Ureter (tissue), 1 donor: Measurements from ENCODE around the gene CUL2. TPM values are rescaled to one million over a fixed set of nuclear protein-coding genes. Genes with fewer than 3 reads are reported as not detected.
A peak's percentile ranks its signal among the peaks of the same experiment; 100 is the strongest.
"Not testable (repeated sequence)": the region's sequence is repeated elsewhere in the genome, so short reads cannot be mapped to it uniquely, and the experiment has no call there.

Experiments used
- DNase-seq: peaks from one replicate; pipeline ENCODE4 v3.0.0-alpha.2; 2020; ENCODE audit warnings: low spot score
- total RNA-seq: library from RNA; stranded (reverse); gene quantifications from one replicate; pipeline ENCODE4 v1.2.4, GENCODE V29; 2023
- donor health status: DM: yes; HTN: yes; CAD: no.

Gene CUL2
- total RNA-seq, 1 donor from 2014 or later: 35.8 TPM

DNA sequence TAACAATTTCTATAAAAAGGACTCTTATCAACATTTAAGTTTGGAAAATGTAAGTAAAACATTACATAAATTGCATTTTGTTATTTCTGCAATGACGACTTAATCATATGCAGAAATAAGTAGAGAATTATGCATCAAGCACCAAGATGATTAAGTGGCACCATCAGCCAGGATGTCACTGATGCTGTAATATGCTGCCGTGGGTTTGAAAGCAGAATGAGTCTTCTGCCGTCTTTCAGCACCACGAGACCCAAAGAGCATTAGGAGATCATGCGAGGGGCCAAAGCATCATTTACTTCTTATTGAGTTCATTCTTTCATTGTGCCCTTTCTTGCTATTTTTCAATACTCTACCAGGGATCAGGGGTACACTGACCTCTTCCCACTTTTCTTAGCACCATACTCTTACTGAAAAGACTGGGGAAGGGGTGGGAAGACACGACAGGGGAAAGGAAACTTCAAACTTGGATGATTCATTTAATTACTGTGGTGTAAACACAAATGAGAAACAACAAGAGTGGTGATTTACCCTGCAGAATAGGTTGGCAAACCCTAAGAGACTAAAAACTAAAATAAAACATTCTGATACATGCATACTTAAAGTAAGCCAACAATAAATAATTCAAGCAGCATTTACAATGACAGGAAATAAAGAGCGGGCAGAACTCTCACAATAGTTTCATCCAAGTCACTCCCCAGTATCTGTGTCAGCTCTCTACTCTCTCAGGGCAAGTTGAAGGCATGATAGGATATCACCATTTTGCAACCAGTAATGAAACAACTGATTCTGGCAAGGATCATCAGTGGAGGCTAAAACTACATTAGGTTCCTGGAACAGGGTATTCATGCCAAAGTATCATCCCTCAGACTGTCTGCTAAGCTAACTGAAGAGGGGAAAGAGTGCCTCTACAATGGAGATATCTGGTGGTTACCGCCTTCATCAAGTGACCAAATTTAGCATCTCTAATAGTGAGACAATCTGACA, 70.8 kb downstream of the CUL2 start:
- no peak for DNase-seq

DNA sequence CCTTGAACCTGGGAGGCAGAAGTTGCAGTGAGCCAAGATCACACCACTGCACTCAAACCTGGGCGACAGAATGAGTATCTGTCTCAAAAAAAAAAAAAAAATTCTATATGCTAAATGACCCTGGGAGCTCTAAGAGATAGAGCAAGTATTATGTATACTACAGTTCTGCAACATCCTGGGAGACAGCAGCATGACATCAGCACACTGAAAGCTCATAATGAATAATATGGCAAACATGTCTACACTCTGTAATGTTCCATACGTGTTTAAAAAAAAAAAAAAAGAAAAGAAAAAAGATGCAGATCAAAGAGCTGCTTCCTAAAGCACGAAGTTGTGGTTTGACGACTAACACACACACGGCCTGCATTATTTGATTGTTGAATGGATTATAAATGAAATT, 72.5 kb downstream of the CUL2 start:
- DNase-seq: no peak

DNA sequence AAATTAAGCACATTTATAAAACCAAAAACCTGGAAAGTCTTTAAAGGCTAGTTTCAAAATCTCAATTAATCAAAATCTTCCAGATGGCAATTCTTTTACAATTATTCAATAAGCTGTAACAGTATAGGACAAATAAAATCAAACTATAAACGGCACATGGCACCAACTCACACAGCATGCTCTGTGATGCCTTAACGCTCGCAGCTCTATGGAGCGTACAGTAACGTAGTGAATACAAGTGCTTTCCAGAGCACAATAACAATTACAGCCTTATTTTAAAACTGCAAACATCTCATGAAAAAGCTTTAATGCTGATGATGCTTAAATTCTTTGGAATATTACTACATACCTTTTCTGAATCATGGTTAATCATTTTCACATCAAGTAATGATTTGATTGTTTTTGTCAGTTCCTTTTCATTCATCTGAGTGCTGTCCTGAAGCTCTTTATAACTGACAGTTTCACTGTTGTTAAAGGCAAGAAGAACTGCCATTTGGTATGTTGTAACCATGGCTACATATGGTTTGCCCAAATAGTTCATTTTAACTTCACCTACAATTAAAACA, 74.2 kb downstream of the CUL2 start:
- no peak for DNase-seq

DNA sequence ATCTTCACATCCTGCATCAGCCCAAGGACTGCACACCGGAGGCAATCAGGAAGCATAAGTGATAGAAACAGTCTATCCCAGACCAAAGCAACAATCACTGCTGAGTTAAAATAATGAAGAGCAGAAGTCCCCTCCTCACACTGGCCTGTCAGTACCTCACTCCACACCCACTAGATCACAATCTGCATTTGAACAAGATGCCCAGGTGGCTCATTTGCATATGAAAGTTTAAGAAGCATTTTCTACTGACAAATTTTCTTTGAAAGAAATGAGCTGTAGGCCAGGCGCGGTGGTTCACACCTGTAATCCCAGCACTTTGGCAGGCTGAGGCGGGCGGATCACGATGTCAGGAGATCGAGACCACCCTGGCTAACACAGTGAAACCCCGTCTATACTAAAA, 77.4 kb downstream of the CUL2 start:
- no peak for DNase-seq

DNA sequence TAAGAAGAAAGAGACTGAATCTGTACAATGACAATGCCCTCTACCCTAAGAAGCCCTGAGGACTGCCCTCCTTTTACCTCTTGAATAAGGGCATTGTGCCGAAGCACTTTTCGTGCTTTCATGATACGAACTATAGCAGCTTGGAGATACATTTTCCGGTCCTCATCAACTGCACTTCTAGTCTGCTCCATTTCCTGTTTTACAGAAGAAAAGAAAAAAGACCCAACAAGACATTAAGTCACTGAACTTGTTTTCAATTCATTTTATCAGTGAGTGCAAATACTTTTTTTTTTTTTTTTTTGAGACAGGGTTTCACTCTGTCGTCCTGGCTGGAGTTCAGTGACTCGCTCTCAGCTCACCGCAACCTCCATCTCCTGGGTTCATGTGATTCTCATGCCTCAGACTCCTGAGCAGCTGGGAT, 78.4 kb downstream of the CUL2 start:
- no peak for DNase-seq

DNA sequence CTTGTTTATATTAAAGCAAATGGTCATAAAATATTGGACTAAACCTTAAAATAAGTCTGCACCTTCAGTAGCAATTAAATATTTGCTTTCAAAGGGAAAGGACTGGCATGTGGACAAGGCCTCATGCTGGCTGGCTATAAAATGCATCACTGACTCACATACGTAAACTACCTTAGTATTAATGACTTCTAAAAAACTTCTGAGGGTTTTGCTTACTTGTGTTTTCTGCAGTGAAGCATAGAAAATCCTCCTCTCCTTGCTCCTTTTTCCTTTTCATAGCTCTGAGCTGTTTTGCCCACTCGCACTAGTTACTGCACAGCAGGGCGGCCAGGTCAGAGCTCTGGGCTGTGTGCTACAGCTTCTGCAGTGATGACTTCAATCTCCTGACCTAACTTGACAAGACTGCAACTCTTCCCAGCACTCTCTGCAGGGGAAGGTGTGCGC, 82.3 kb downstream of the CUL2 start:
- DNase-seq: no peak

DNA sequence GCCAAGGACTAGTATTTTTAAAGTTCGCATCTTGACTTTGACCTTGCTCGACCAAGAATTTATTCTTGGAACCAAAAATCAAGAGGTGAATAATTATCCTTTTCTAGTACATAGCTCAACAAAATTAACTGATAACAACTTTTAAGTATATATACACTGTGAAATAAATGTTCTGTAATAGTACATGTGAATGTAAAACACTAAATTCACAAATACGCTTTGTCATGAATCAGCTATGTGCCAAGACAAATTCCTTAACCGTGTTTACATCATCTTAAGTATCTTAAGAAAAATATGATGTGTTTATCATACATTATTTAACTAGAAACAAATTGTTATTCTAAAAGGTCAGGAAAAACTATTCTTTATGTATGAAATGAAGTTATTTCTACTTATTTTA, 83.3 kb downstream of the CUL2 start:
- no peak for DNase-seq

DNA sequence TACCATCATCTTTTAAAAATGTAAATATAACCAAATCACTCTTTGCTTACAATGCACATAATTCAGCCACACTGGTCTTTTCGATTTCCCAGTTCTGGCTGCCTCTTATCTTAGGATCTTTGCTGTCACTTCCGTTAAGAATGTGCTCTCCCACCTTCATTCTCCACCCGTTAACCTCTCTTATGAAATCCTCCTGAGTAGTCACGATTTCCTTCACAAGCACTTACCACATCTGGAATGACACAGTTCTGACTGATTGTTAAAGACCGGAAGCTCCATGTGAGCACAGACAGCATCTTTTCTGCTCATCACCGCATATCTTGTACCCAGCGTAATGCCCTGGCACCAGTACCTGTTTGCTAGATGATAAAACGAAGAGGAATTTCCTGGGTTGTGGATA, 84.3 kb downstream of the CUL2 start:
- DNase-seq: no peak

DNA sequence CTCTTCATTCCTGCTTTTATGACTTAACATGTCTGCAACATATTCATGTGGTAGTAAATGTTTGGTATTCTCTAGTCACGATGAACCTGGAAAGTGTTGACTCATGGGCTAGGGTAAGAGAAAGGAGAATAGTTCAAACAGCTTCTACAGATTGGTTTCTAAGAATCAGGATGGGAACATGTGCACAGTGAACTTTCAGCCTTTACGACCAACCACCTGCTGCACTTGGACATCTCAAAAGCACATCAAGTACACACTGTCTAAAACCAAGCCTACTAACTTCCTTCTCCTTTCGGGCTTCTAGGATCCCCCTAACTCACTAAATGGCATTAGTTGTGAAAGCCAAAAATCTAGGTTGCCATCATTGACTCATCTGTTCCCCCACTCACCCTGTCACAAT, 85.5 kb downstream of the CUL2 start:
- DNase-seq: no peak

DNA sequence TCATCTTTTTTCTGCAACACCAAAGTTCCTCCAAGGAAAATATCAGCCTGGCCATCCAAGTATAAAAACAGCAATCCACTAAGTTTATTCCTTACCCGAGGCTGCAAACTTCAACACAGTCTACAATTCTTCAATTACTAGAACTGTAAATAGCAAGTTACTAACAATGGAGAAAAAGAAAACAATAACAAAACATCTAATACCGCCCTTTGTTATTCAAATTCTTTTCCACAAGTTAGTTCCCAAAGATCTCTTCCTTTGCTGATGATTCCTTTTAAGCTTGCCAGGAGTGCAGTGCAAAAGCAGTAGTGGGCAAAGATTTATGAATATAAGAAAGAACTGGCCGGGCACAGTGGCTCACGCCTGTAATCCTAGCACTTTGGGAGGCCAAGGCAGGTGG, 86.2 kb downstream of the CUL2 start:
- DNase-seq: no peak

DNA sequence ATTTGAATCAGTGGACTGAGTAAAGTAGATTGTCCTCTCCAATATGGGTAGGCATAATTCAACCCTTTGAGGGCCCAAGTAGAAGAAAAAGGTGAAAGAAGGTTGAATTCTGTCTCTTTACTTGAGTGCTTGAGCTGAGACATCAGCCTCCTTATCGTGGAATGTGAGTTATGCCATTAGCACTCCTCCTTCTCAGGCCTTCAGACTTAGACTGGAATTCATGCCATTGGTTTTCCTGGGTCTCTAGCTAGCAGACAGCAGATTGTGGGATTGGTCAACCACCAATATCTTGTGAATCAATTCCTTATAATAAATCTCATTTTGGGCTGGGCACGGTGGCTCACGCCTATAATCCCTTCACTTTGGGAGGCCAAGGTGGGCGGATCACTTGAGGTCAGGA, 89.2 kb downstream of the CUL2 start:
- no peak for DNase-seq

DNA sequence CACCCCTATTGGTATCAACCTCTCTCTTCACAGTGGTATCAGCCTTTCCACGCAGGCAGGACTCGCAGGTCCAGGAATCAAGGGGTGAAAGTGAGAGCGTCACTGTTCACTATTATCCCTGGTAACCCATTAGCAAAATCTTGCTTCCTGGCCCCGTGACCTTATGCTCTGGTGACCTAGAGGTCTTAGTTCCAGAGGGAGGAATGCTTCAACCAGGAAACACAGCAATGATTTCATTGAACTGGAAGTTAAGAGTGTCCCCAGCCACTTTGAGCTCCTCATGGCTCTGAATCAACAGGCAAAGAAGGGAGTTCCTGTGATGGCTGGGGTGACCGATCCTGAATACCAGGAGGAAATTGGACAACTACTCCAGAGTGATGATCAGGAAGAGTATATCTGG, 90.6 kb downstream of the CUL2 start:
- DNase-seq: no peak

DNA sequence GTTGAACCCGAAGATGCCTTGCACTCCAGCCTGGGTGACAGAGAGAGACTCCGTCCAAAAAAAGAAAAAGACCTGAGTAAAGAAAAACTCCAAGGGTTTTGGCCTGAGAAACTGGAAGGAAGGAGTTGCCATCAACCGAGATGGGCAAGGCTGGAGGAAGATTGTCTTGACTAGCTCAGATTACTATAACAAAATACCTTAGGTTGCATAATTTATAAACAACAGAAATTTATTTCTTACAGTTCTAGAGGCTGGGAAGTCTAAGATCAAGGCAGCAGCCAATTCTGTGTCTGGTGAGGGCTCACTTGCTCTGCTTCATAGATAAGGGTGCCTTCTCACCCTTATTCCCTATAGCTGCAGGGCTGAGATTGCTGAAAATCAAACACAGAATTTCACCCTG, 91.2 kb downstream of the CUL2 start:
- no peak for DNase-seq

DNA sequence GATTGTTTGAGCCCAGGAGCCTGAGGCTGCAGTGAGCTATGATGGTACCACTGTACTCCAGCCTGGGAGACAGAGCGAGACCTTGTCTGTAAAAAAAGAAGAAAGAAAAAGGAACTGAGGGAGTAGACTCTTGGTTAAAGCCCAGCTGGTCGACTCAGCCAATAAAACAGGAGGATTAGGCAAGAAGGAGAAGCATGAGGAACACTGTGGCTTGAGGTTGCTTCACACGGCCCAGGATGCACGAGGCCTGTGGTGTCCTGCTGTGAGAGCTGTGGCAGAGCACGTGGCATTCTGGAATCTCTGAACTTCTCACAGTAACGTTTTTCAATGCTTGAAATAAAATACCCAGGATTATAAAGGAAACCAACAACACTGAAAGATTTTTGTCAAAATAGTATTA, 93.3 kb downstream of the CUL2 start:
- no peak for DNase-seq

DNA sequence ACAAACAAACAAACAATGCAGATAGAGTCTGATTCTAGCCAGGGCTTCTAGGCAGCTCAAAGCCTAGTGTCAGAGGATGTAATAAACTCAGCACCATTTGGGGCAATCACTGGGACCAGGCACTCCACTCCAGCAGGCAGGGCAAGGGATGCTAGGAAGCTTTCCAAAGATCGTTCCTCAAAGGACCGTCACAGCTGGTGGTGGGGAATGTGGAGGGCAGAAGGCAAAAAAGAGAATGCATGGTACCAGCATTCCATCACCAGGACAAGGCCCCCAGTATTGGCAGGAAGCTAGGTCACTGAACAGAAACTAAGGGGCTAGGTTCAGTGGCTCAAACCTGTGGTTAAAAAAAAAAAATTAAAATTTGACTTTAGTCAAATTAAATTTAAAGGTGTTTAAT, 94.2 kb downstream of the CUL2 start:
- DNase-seq: no peak

DNA sequence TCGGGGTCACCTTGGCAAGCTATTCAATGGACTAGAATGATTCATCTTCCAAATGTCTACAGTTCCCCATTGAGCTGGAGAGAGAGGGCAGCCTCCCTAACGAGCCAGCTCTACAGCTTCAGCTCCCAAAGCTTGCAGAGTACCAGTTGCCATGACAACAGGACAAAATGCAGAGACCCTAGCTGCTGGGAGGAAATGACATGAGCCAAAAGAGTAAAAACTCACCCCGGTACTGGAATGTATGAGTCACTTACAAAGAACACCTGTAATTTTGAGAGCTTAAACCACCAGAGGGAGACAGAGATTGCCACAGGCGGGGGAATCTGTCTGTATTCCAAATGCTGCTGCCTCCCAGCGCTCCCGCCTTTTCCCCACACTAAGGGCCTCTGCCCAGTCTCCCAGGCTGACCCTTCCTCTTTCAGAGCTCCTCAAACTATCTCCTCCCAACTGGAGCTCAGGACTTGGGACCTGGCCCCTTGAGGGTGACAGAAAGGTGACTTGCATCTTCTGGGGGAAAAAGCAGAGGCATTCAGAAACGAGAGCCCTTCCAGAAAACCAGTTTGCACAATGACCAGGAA, 95.5 kb downstream of the CUL2 start:
- peak; percentile 59 for DNase-seq

DNA sequence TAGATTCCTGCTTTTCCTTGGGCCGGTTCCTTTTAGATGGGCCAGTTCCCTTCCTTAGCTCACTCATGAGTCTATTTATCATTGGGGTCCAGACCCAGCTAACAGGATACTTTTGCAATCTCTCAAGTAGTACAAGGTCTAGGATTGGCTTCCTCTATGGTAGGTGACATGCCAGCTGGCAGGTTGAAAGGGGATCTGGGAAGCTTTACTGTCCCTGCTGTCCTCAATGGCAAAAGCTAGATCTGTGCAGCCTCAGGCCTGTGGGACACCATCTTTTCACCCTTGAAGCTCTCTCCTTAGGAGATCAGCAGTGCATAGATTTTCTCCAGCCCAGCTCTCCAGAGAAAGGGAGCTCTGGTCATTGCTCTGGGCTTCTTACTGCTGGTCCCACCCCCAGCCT, 96.4 kb downstream of the CUL2 start:
- no peak for DNase-seq

DNA sequence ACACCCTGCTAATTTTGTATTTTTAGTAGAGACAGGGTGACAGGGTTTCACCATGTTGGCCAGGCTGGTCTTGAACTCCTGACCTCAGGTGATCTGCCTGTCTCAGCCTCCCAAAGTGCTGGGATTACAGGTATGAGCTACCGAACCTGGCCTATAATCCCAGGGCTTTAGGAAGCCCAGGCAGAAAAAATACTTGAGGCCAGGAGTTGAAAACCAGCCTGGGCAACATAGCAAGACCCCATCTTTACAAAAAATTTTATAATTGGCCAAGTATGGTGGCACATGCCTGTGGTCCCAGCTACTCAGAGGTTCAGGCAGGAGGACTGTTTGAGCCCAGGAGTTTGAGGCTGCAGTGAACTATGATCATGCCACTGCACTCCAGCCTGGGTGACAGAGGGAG, 99.0 kb downstream of the CUL2 start:
- not testable (repeated sequence) for DNase-seq

DNA sequence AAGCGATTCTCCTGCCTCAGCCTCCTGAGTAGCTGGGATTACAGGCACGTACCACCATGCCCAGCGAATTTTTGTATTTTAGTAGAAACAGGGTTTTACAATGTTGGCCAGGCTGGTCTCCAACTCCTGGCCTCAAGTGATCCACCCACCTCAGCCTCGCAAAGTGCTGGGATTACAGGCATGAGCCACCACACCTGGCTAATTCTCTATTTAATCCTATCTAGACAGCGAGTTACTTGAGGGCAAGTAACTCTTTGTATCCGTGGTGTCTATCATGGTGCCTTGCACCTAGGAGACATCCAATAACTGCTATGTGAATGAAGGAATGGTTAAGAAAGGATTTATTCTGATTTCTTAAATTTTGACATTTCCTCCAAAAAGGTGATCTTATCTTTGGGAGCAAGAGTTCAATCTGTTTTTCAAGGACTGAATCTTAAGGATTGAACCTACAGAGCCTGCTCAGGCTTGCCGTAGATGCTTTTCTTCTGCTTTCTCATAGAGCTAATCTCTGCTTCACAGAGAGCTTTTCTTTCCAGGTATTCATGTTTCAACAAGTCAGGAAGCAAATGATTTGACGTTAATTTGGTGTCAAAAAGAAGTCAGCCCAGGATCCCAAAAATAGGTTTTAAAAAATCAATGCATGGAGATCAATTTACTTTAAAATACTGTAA, 101.6 kb downstream of the CUL2 start:
- DNase-seq: no peak

DNA sequence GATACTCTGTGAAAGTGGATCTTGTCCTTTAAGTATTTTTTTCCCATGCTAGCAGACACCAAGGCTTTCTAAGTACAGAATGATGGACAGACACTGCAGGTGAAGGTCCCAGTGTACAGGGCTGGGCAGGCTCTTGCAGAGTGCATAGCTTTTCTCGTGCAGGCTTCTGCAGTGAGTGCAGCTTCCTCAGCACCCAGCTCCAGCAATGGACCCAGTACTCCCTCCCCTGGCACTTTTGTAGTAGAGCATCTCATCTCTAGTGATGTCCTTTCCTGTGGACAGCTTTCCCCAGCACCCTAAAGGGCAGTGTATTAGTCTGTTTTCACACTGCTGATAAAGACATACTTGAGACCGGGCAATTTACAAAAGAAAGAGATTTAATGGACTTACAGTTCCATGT, 104.3 kb downstream of the CUL2 start:
- DNase-seq: no peak

DNA sequence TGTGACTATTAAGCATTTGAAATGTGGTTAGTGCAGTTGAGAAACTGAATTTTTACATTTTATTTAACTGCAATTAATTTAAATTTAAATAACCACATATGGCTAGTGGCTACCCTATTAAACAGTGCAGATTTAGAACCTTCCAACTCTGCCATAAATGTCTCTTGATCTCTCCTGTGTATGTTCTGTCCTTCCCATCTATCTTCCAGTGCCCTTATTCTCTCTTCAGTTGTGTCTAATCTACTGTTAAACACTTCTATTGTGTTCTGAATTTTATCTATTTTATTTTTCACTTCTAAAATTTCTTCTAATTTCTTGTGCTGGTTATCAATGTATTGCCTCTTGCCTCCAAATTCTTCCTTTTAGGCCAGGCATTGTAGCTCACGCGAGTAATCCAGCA, 105.0 kb downstream of the CUL2 start:
- DNase-seq: no peak

DNA sequence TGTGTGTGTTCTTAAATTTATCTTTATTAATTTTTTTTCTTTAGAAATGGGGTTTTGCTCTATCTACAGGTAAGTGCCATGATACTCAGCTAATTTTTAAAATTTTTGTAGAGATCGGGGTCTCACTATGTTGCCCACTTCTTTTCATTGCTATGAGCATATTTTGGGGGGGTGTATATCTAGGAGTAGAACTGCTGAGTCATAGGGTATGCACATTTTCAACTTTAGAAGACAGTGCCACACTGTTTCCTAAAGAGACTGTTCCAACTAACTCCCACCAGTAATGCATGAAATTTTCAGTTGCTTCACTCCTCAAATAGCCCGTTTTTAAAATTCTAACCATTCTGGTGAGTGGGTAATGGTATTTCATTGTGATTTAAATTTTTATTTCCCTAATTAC, 108.3 kb downstream of the CUL2 start:
- DNase-seq: no peak

DNA sequence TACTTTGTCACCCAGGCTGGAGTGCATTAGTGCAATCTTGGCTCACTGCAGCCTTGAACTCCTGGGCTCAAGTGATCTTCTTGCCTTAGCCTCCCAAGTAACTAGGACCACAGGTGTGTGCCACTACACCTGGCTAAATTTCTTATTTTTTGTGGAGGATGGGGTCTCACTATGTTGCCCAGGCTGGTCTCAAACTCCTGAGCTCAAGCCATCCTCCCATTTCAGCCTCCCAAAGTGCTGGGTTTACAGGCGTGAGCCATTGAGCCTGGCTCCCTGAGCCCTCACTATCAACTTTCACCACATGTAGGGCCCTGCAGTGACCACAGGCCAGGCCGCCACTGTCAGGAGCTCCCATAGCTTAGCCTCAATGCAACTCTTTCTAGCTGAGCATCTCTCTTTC, 110.2 kb downstream of the CUL2 start:
- DNase-seq: no peak
